Left lobe of liver (tissue), 2 donors: ENCODE data around the gene ATP6AP1. TPM values are rescaled to one million over a fixed set of nuclear protein-coding genes. Genes with fewer than 3 reads are reported as not detected.

Experiments
- ATAC-seq: fragments of 200-7000 bp; cut with Tn5 transposase; one replicate; pipeline ENCODE4 v1.9.1; 2020; ENCODE audit warnings: mild to moderate bottlenecking, moderate library complexity
- DNase-seq: peaks from one replicate; pipeline ENCODE4 v3.0.0-alpha.2; 2020; ENCODE audit warnings: low spot score
- total RNA-seq: library from RNA; stranded (reverse); gene quantifications from one replicate; pipeline ENCODE4 v1.2.1, GENCODE V29; 2021
- donor health status: DM: no; HTN: no; CAD: no; lungs with moderate emphysema.
- donor health status: DM: no; HTN: yes; CAD: no.

Gene ATP6AP1
- total RNA-seq, 1 donor from 2014 or later = 26.2 TPM

DNA sequence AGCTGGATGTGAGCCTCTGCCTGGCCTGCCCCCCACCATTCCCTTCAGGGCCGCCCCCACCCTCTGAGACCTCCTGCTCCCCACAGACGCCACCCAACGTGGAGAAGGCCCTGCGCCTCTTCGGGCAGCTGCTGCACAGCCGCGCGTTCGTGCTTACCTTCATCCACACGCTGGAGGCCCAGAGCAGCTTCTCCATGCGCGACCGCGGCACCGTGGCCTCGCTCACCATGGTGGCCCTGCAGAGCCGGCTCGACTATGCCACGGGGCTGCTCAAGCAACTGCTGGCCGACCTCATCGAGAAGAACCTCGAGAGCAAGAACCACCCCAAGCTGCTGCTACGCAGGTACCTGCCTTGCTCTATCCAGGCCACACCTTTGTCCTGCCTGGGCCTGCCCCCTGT is 39.7 kb downstream of the ATP6AP1 start:
- ATAC-seq = no peak
- DNase-seq = no peak

DNA sequence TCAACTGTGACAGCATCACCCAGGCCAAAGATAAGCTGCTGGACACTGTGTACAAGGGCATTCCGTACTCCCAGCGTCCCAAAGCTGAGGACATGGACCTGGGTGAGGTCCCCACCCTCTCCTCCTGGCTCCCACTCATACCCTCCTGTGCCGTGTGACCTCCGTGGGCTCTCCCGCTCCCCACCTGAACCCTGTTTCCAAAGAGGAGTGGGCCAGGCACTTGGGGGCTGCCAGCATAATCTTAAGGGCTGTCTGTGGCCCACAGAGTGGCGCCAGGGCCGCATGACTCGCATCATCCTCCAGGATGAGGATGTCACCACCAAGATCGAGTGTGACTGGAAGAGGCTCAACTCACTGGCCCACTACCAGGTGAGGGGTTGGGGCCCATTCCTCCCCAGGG is 40.6 kb downstream of the ATP6AP1 start:
- no peak for ATAC-seq

GRCh38 chrX:154469880-154470279 is 41.4 kb downstream of the ATP6AP1 start:
- DNase-seq (no peak), ATAC-seq (no peak)

More for the DNA sequence above, 40.6 kb downstream of the ATP6AP1 start:
- no peak for DNase-seq

- no peak for ATAC-seq
- no peak for DNase-seq
These were observed 42.0 kb downstream of the ATP6AP1 start for GRCh38 chrX:154470434-154470833.

- no peak for DNase-seq
- ATAC-seq = no peak
These were observed 42.6 kb downstream of the ATP6AP1 start for GRCh38 chrX:154470914-154471568.

GRCh38 chrX:154471839-154472684 is 43.6 kb downstream of the ATP6AP1 start:
- DNase-seq (no peak), ATAC-seq (no peak)

DNA sequence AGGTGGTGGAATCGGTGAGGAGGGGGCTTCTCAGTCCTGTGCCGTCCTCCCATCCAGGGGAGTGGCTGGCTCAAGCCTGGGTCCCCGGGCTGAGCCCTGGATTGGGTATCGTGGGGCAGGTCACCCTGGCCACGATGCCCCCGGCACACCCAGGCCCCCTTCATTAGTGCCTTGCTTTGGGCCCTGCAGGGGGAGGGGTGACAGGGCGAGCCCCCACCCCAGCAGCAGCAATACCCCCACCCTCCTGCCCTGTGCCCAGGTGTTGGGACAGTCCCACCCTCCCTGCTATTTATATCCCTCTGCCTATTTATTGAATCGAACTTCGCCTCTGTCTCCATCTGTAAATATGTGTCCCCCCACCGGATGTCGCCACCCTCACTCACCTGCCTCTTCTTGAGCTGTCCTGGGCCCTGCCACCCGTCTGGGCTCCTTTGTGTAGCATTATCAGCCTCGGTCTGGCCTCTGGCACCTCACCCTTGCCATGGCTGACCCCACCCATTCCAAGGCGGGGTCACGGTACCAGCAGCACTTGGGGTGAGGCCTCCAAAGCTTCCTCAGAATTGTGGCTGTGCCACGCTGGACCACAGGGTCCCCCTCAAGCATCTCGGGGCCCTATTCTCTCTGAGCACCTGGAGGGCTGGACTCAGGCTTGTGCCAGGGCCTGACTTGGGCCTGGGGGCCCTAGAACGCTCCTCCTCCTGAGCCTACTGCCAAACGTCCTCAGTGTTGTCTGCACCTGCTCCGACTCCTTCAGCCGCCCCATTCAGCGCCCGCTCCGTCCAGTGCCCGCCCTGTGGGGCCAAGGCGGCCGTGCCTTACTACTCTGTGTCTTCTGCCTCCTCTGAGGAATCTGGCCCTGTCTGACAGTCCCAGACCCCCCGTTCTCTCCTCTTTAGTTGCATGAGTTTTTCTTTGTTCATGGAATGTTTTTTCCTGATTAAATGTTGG is 44.5 kb downstream of the ATP6AP1 start:
- ATAC-seq (no peak), DNase-seq (no peak)

- ATAC-seq (no peak), DNase-seq (no peak)
These were observed 45.2 kb downstream of the ATP6AP1 start for GRCh38 chrX:154473683-154474082.

DNA sequence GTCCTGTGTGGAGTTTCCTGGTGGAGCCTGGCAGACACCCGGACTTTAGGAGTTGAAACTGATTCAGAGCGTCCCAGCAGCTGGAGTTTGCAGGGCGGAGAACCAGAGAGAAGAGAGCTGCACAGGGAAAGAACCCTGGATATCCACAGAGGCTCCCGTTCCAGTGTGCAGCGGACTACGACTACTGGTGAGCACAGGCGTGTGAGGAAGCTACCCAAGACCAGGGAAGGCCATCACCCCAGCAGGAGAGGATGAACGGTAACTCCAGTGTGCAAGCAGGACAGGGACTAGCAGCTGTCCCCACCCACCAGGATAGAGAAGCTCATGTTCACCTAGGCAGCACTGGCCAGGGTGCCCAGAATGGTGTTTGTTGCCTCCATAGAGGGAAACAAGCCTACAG is 48.3 kb downstream of the ATP6AP1 start:
- no peak for DNase-seq
- ATAC-seq = no peak

DNA sequence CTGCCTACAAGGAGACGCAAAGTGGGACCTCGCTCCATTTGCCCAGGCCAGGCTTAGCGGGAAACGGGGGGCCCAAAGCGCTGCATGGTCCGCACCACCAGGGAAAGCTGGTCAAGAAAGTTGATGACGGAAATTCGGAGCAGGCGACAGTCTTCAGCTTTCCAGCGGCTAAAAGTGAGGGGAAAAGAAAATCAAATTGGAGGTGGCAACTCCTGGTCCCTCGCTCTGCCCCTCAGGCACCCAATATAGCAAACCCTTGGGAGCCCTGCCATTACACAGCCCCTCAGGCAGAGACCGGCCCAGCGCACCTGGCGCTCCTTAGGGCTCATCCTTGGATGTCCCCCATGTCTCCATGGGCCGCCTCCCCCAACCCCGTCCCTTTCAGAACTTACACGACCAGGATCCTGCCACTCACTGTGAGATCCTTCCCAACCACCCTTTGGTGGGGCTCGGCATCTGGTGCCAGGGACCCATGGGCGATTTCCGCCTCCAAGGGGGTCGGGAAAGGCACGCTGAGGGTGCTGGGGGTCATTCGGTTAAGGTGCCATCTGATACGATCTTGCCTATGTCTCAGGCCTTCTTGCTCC is 49.5 kb downstream of the ATP6AP1 start:
- ATAC-seq (no peak), DNase-seq (no peak)

DNA sequence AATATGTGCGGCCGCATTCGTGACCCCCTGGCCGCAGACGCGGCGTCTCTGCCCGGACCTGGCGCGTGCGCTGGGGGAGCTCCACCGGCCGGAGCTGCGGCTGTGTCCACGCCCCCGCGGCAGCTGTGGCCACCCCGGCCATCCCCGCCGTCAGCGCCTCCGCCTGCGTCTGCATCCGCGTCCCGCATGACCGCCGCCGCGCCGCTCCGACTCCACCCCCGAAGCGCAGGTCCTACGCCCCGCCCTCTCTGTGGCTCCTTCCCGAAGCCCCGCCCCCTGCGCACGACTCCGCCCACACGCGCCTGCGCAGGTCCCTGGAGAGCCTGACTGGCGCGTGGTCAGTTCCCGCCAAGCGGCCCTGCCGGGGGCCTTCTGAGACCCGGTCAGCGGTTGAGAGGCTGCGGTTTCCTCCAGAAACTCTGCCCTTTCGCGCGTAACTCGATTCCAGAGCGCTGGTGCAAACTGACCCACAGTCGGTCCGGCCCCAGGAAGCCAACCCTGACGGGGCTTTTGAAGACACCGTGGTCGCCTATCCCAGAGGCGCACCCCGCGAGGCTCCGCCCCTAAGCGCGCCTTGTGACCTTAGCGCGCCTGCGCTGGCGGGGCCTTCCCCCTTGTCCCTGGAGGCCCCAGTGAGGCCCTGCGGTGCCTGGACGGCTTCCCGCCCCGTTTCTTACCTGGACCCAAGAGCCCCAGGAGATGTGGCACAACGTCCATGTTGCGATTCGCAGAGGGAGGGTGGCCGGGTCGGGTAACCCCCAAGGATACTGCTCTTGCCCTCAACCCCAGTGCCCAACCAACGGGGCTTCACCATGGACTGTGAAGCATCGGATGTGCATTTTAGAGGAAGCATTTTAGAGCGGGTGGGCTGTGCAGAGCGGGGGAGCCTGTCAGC is 50.5 kb downstream of the ATP6AP1 start, which contains the start of gene LAGE3:
Gene LAGE3, minus strand, starts transcription at position 554 of the 895 bp plus-strand sequence. Its CDS starts 366 bp downstream, at position 188.
- ATAC-seq (peak; percentile 97), DNase-seq (peak; percentile 94)

DNA sequence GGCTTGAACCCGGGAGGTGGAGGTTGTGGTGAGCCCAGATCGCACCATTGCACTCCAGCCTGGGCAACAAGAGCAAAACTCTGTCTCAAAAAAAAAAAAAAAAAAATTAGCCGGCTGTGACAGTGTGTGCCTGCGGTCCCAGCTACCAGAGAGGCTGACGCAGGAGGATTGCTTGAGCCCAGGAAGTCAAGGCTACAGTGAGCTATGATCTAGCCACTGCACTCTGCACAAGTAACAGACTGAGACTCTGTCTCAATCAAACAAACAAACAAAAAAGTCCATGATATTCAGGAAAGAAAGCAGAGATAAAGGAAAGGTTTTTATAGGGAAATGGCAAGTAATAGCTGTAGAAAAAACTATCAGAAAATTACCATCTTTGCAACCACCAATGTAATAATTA is 52.7 kb downstream of the ATP6AP1 start:
- no peak for ATAC-seq
- no peak for DNase-seq

DNA sequence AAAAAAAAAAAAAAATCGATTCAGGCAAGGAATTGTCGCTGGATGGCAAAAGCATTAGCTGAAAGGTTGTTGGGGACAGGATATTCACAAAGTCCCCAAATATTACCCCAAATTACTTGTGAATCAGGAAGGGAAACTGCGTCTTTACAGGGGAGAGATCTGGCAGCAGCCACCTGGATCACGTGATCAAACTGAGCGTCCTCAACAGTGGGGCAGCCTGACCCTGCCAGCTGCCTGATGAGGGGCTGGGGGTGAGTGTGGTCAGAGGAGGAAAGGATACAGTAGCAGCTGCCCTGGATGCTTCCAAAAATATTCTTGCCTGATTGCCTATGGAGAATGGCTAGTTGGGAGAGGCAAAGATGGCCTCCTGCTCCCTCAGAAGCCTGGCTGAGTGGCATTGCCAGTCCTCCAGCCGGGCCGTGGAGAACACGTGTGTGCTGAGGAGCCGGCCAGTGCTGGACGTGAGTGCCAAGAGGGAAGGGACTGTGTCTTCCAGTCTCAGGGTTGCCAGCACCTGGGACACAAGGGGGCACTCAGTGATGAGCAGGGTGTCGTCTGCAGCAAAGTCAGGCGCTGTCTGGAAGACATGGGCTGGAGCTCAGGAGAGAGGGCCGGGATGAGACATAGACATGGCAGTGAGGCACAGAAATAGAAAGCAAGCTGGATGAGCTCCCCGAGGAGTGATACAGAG is 53.6 kb downstream of the ATP6AP1 start:
- ATAC-seq (no peak), DNase-seq (no peak)

DNA sequence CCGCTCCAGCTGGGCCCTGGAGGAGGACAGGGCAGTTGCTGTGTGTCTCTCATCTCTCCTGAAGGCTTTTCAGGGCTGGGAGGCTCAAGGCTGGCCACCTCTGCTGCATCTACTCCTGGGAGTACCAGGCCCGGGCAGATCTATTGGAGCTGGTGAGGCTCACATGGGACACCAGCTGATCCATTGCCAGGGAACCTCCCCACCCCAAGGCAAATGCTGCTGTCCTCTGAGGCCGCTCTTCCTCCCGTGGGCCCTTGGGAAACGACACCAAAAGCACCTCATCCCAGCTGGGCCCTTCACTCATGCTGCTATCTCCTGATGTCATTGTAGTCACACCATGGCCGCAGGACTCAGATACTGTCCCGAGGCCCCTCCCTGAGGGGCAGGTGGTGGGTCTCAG is 54.3 kb downstream of the ATP6AP1 start:
- ATAC-seq (no peak), DNase-seq (no peak)

DNA sequence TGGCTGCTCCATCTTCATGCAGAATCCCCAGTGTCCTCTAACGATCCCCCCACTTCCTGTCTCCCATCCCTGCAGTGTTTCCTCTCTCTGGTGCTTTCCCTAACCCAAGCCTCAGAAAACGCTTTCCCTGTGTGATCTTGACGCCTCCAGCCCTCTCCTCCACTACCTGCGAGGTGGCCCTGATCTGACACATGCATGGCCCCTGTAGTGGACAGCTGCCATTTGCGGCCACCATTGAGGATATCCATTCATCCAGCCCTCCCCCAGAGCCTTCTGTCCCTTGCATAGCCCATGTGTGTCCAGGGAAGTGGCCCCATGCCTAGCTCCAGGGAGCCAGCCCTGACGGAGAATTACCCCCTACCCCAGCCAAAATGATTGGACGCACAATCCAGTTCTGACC is 54.8 kb downstream of the ATP6AP1 start:
- DNase-seq (no peak), ATAC-seq (no peak)

GRCh38 chrX:154484255-154485149 is 56.0 kb downstream of the ATP6AP1 start:
- ATAC-seq (no peak), DNase-seq (no peak)

GRCh38 chrX:154485150-154486051 is 56.9 kb downstream of the ATP6AP1 start:
- DNase-seq (no peak), ATAC-seq (peak; percentile 49)
